22Rv1 (cell line): ENCODE measurements around the gene MYMX.

Source experiments
- ZFX ChIP-seq: fragments of 450-650 bp; IDR thresholded peaks from 2 replicates; pipeline ENCODE4 v1.6.1; 2017; ENCODE audit warnings: antibody characterized with exemption, borderline replicate concordance
- TF ChIP-seq, protein P1 (sequence below): fragments of 450-650 bp; IDR thresholded peaks from 2 replicates; pipeline ENCODE4 v1.5.1; 2017; ENCODE audit warnings: mild to moderate bottlenecking

DNA sequence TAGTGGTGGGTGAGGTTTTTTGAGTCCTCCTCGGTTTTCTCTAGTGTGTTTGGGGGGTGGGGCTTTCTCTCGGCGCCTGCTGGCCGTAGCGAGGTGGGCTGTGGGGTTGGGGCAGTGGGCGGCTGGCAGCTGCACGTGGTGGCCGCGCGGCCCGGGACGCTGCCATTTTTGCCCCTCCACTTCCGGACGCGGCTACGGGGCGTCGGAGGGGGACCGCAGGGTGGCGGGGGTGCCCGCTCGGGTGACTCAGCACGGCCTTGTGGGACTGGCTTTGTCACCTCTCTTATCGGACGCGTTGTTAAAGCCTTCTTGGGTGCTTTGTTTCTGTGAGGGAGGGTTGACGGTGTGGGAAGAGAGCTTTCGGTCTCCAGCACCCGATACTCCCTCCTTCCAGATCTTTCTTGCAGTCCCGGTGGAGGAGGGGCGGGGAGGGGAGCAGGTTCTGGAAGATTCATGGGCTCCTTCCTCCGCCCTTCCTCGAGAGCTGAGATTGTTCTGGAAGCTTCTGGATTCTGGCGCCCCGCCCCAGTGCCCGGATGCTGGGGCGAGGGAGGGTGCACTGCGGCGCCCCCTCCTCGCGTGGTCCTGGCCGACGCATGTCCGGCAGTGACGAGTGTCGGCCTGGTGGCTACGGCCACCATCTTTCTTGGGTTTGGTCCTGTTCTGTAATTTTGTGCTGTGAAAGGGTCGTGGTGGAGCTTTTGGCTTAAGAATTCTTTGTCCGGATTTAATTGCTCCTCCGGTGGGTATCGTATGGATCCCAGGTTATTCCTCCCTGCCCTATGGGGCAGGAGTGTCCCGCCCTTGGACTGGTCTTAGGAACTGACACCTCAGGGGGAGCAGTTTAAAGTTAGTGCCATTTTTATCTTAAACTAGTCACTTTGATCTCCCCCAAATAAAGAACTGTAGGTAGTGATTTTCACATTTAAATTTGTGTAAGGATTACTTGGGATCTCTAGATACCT, 30.9 kb downstream of the MYMX start:
- TF ChIP-seq, protein P1, sequence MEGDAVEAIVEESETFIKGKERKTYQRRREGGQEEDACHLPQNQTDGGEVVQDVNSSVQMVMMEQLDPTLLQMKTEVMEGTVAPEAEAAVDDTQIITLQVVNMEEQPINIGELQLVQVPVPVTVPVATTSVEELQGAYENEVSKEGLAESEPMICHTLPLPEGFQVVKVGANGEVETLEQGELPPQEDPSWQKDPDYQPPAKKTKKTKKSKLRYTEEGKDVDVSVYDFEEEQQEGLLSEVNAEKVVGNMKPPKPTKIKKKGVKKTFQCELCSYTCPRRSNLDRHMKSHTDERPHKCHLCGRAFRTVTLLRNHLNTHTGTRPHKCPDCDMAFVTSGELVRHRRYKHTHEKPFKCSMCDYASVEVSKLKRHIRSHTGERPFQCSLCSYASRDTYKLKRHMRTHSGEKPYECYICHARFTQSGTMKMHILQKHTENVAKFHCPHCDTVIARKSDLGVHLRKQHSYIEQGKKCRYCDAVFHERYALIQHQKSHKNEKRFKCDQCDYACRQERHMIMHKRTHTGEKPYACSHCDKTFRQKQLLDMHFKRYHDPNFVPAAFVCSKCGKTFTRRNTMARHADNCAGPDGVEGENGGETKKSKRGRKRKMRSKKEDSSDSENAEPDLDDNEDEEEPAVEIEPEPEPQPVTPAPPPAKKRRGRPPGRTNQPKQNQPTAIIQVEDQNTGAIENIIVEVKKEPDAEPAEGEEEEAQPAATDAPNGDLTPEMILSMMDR: no peak
- no peak for TF ChIP-seq ZFX
